8988T (cell line): ENCODE data around the gene CEMIP2.
A peak's percentile ranks its signal among the peaks of the same experiment; 100 is the strongest.
"Not testable (repeated sequence)": the region's sequence is repeated elsewhere in the genome, so short reads cannot be mapped to it uniquely, and the experiment has no call there.

ENCODE experiments used
- DNase-seq: peaks from one replicate; pipeline ENCODE4 v3.0.0; 2011

The CEMIP2 gene

GRCh38 chr9:71671289-71671688, 97.0 kb downstream of the CEMIP2 start:
- no peak for DNase-seq

DNA sequence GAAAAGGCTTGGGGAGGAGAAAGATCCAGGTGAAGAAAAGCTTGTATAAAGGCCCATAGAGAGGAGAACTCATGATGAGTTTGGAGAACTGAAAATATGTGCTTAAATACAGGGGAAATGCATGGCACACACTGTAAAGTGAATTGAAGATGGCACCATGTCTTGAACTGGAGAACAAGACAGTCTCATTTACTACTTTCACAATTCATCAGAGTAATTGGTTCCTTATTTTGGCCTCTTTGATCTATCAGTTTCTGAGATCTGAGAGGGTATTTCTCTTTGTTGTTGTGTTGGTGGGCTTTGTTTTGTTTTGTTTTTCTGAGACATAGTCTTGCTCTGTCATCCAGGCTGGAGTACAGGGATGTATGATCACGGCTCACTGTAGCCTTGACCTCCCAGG, 98.2 kb downstream of the CEMIP2 start:
- no peak for DNase-seq

- DNase-seq: no peak
Measured at GRCh38 chr9:71669284-71669995, 98.9 kb downstream of the CEMIP2 start.

DNA sequence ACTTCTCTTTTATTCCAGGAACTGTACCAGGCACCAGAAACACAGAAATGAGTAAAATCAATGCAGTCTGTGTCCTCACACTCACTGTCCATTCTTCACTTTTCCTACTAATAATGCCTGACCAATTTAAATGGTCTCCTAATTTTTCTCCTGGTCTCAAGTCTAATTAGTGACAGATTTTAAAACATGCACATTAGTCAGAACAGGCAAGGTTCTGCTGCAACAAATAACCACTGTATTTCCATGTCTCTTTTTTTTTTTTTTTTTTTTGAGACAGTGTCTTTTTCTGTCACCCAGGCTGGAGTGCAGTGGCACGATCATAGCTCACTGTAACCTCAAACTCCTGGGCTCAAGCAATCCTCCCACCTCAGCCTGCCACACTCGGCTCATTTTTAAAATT, 99.6 kb downstream of the CEMIP2 start:
- DNase-seq: no peak

GRCh38 chr9:71665247-71665646, 103.1 kb downstream of the CEMIP2 start:
- DNase-seq: no peak

DNA sequence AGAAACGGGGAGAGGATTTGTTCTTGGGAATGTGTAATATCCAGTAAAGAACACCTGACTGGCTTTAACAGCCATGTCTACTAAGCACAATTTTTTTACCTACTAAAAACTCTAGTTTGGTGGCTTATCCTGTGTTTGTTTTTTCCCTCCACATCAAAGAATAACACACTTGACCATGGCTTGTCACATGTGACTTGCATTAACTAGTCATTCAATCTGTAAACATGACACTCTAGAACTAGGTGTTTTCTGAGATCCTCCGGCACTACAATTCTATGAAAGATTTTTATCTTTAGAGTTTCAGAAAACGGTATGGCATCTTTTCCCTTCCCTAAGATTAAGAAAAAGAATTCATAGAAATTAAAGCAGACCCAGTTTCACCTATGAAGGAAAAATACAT, 103.7 kb downstream of the CEMIP2 start:
- DNase-seq: no peak

DNA sequence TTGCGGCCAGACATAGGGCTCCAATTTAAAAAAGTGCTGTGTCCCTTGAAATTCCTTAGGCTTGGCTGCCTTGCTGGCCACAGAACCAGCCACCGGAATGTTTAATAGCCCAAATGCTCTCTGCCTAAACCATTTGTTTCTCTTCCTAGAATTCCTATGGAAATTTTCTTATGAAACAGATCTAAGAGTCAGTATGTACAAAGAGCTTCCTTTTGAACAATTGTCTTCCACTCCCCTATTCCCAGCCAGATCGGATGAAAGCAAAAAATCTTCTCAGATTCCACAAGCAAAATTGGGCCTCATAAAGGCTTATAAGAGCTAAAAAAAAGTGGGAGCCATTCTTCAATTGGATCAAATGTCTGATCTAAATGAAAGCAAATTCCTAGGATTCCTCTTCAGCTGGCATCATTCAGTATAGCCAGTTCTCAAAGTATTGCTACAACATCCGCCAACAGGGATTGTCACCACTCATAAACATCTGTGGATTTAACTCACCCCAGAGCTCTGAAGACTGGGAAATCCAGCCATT, 104.3 kb downstream of the CEMIP2 start:
- no peak for DNase-seq

DNA sequence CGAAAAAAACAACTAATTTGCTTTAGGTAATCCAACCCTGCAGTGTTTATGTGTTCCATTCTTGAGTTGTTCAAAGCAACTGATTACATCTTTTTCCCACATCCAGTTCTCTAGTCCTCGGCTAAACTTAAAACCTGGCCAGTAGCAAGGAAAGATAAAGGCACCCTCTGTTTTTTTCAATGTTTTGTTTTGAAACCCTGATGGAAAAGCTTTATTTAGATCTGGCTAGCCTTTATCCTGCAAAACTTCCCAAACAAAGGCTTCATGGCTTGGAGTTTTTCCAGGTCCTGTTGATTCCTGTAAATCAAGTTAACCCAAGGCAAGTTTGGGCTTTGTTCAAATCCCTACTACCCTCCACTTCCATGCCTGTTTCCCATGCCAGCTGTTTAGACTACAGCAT, 105.1 kb downstream of the CEMIP2 start:
- no peak for DNase-seq

DNA sequence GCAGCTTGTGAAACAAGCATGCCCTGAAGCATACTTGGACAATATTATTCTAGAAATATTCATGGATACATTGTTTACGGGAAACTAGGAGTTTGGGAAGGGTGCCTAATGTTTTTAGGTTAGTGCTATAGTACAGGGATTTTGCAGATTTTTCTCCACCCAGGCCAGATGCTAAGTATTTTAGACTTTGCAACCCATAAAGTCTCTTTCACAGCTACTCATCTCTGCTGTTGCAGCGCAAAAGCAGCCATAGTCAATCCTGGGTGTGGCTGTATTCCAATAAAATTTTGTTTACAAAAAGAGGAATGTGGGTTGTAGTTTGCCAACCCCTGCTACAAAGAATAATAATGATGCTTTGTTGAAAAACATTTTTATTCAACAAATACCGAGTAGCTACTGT, 106.2 kb downstream of the CEMIP2 start:
- DNase-seq: no peak

DNA sequence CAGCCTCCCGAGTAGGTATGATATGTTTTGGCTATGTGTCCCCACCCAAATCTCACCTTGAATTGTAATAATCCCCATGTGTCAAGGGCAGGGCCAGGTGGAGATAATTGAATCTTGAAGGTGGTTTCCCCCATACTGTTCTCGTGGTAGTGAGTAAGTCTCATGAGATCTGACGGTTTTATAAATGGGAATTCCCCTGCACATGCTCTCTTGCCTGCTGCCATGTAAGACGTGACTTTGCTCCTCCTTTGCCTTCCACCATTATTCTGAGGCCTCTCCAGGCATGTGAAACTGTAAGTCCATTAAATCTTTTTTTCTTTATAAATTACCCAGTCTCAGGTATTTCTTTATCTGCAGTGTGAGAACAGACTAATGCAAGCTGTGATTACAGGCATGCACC, 111.0 kb downstream of the CEMIP2 start:
- DNase-seq: not testable (repeated sequence)

DNA sequence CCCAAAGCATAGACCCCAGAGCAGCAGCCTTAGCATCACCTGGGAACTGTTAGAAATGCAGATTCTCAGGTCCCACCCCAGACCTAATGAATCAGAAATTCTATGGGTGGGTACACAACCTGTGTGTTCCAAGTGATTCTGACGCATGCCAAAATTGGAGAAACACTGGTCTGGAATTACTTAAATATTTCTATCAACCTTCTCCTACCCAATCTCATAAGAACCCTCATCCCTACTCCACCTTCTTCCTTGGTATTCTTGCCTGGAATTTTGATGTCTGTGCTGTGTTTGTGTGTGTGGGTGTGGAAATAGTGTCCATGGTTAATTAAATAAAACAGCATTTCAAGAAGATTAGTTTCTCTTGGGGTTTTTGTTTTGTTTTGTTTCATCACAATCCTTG, 111.8 kb downstream of the CEMIP2 start:
- DNase-seq: no peak

DNA sequence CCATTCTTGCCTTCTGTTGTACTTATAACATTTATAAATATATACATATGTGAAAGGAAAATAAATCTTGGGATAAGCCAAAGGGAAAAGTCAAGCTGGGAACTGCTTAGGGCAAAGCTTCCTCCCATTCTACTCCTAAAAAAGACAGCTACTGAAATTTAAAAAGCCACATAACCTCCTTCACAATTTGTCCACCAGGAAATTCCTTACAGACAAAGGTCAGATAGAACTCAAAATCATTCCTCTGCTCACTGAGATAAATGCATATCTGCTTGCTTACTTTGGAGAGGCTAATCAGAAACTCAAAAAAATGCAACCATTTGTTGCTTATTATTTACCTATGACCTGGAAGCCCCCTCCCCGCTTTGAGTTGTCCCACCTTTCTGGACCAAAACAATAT, 112.5 kb downstream of the CEMIP2 start:
- no peak for DNase-seq

DNA sequence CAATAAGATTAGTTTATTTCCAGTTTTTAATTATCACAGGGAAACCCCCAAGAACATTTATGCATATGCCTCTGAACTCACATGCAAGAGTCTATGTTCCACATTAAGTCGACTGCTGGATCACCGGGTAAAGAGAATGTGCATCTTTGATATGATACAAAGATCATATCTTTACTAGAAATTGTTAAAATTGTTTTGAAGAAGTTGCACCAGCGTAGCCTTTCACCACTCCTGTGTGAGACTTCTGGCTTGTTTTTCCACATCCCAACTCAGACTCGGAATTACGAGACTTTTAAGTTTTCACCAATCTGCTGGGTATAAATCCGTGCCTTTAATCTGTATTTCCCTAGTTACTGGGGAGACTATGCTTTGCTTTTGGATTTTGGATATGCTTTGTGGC, 113.2 kb downstream of the CEMIP2 start:
- no peak for DNase-seq

GRCh38 chr9:71652480-71652879, 115.8 kb downstream of the CEMIP2 start:
- no peak for DNase-seq

- DNase-seq: no peak
Measured at GRCh38 chr9:71648453-71648852, 119.9 kb downstream of the CEMIP2 start.

DNA sequence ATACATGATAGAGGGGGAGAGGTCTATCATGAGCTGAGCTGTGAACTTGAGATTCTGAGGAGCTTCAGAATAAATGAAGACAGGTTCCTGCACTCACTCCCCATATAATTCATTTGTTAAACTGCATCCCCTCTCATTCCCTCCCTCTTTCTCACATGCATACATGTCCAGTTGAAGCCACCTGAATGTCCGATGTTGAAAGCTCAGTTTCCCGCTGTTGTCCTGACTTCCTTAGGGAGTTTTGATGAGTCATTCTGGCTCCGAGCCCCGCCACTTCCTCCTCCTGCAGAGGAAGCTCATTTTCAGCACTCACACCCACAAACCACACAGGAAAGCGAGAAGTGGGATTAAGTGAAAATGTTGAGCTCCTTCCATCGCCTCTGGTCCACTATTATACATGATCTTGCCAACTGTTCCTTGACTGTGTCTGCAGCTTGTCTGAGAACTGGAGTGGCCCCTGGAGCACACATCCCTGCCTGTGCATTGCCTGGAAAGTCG, 121.2 kb downstream of the CEMIP2 start:
- DNase-seq: peak; percentile 12

DNA sequence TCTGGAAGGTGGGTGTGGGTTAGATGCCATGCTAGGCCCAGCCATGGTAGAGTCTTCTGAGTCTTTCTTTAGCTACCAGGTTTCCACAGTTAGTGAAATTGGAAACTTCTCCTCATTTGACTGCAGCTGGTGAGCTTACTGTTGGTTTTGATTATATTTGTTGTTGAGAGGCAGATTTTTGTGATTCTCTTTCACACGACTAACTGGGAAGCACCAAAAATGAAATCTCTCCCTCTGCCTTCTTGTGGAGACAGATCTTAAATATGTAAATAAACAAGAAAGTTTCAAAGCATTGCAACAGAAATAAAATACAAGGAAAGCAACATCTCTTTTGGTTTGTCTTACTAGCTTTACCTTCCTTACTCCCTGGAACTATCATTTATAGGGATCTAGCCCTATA, 122.2 kb downstream of the CEMIP2 start:
- DNase-seq: no peak

DNA sequence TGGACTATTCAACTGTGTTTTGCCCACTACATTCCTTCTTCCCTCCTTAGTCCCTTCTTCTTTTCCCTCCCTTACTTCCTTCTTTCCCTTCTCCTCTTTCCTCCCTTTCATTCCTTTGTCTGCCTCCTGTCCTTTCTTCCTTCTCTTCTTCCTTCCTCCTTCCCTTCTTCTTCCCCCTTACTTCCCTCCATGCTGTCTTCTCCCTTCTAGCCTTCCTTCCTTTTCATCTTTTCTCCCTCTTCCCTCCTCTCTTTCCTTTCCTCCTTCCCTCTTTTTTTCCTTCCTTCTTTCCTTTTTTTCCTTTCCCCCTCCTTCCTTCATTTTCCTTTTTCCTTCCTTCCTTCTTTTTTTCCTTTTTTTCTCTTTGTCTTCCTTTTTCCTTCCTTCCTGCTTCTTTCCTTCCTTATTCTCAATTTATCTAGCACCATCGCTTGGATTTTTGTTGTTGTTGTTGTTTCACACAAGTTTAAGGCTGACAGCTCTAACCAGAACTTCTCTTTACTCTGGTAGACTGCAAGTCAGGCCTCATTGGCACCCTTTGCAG, 123.4 kb downstream of the CEMIP2 start:
- DNase-seq: no peak

GRCh38 chr9:71643330-71643729, 125.0 kb downstream of the CEMIP2 start:
- DNase-seq: no peak

DNA sequence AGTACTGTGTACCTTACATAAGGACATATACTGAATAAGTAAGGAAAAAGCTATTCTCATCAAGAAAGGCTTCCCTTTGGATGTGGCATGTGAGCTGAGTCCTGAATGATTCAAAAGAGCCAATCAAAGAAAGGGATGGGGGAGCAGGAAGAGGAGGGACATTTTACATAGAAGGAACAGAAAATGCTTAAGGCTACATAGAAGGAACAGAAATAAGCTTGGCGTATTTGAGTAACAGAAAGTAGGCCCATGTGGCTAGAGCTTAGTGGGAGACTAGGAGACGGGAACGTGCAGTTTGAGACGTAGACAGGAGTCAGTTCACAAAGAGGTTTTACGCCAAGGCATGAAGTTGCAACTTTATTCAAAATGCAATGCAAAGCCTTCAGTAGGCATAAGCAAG, 126.3 kb downstream of the CEMIP2 start:
- no peak for DNase-seq

DNA sequence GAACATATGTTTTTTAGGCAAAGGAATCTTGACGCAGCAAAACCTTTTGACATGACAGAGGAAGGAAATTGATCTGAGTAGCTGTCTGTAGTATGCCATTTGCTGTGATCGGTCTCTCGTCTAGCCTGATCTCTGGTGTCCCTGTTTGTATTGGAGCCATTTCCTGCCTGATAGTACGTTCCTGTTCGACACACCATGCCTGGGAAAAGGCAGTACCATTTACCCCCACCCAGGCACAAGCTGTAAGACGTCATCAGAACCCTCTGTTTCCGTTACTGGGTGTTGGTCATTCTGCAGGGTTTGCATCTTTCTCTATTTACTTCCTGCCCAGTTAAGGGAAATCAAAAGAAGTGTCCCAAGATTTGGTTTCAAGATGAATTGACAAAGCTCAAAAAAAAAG, 129.7 kb downstream of the CEMIP2 start:
- no peak for DNase-seq

DNA sequence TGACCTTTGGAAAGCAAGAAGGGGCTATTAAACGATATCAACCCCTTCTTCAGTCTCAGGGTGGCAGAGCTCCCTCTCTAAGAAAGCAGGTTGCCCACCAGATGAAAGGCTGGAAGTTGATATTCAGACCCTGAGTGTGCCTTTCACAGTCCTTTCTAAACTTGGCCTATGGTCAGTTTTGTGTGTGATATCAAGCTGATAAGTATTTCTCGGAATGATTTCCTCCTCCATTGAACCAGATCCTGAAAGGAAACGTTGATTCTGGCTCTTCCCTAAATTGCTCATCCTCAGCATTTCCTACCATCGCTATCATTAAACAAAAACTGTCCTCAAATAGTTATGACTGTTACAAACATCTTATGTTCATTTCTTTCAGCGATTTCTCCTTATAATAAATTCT, 130.4 kb downstream of the CEMIP2 start:
- DNase-seq: no peak

DNA sequence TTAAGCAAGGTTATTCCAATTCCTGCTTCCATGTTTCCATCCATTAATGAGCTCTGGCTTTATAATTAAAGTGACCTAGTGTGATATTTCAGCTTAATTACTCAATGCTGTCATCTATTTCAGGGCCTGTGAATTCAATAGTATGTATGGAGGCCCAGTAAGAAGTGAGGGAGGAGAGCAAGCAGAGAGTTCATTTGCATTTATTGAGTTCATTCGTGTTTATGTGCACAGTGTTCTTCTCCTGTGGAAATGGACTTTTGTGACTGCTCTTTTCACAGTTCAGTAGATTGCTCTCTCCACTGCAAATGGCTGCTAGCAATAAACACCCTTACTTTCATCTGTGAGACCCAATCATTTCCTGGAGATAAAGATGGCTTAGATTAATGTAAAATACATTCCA, 130.9 kb downstream of the CEMIP2 start:
- DNase-seq: no peak

- no peak for DNase-seq
Measured at GRCh38 chr9:71636143-71636839, 132.0 kb downstream of the CEMIP2 start.
